Middle frontal gyrus (tissue), 1 donor: ENCODE data around the gene DRD4.

Source experiments
- DNase-seq: peaks from one replicate; pipeline ENCODE4 v3.0.0-alpha.2; 2015; ENCODE audit warnings: low spot score; ENCODE audit errors: extremely low spot score

The DRD4 gene

DNA sequence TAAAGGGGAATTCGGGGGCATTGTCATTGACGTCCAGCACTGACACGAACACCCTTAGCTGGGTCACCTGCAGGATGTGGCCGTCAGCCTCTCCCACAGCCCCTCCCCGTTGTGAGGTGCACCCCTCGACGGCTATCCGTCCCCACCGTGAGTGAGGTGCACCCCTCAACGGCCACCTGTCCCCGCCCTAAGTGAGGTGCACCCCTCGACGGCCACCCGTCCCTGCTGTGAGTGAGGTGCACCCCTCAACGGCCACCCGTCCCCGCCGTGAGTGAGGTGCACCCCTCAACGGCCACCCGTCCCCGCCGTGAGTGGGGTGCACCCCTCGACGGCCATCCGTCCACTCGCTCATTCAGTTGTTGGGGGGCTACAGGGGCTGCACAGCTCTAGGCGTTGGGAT is 15.2 kb upstream of the DRD4 start:
- no peak for DNase-seq

DNA sequence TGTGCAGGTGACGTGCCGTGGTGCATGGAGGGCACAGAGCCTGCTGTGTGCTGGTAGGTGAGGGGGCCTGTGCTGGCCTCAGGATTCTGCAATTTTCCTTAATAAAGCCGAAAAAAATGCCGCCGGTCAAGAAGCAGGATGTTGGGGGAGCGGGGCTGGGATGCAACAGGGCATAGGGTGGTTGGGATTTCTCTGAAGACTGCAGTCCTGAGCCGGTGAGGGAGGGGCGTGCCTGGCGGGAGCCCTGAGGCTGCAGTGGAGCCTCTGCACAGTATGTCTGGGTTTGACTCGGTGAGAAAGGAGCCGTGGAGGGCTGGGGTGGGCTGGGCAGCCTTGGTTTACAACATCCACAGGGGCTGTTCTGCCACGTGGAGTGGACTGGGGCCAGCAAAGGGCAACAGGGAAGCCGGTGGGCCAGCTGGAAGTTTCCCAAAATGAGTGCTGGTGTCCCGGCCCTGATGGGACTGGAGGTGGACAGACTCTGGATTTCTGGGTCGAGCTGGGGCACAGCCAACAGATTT is 13.7 kb upstream of the DRD4 start:
- DNase-seq = no peak

DNA sequence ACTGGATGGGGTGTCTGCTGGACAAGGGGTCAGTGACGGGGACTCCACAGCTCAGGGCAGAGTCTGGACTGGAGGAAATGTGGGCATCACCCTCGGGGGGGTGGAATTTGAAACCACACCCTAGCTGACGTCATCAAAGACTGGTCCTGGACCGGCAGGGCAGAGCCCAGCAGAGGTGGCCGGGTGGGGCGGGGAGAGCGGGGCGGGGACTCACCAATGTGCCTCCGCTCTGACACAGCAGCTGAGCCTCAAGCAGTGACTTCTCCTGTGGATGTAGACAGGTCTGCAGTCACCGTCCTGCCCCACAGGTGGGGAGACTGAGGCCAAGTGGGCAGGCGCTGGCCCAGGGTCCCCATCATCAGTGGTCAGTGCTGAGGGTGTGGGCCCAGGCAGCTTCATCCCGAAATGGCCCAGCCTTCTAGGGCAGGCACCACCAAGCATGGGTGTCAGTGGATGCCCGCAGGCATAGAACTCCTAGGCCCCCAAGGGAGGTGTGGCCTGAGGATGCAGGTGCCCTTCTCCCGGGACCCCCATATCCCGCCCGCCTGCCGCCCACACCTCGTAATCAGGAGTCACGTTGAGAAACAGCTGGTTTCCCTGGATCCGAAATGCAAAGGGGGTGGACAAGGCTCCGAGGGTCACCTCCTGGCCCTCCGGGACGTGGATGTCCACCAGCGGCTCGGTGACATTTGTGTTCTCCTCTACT is 12.9 kb upstream of the DRD4 start:
- DNase-seq = no peak

DNA sequence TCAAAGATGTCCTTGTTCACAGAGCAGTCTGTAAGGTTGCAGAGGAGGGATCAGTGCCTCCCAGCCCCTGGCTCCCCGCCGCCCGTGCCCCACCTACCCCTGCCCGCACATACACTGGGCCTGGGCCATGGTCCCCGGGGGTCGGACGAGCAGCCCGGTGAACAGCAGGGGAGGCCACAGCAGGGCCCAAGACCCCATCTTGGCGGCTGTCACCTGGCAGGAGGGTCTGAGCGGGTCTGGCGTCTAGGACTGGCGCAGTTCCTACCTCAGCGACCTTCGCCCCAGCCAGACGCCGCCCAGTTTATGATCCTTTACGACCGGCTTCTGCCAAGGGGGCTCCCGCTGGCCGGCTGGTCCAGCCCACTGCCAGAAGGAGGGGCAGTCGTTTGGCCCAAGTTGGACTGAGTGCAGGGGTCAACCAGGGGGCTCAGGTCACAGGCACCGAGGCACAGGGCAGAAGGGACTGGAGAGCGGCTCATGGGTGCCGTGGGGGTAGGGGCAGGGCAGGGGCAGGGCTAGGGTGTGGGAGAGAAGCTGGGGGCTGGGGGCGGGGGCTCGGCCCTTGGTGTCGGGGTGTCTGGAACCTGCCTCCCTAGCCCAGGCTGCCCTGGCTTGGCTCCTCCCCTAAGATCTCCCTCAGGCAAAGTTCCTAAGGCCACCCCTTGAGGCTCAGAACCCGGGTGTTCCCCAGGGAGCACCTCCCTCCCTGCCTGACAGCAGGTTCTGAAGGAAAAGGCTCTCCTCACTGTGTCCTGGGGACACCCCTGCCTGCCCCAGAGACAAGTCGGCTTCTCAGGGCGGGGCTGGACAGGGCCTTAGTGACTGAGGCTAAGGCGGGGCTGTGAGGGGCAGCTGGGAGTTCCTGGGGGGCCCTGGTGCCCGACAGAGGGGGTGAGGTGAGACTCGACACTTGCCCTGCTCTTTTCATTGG is 12.1 kb upstream of the DRD4 start, which contains the start of gene CDHR5:
Gene CDHR5 (minus strand): TSS at position 251 of the 931 bp plus-strand sequence. CDS start 53 bp downstream, at position 198.
- DNase-seq = no peak

DNA sequence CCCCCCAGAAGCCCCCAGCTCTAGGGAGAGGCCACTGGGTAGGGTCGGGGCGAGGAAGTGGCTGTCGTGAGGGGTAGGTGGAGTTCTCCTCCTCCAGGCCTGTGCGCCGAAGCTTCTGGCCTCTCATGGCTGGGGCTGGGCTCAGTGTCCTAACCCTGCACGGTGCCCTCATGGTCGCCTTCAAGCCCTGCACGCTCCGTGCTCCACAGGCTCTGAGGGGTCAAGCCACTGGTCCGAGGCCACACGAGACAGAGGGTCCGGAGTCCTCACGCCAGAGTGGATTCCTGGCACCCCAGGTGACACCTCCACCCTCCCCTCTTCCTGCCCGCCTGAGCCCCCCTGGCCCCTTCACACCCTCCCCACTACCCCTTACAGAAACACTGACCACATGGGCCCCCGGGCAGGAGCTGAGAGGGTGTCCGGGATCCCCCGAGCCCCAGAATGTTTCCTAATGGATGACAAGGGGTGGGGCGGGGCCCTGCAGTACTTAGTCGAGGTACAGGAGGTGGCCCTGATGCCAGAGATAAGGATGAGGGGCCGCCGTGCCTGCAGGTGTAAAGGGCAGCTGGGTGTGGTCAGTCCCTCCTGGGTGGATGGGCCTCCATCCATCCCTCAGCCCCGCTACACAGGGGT is 11.3 kb upstream of the DRD4 start:
- no peak for DNase-seq

DNA sequence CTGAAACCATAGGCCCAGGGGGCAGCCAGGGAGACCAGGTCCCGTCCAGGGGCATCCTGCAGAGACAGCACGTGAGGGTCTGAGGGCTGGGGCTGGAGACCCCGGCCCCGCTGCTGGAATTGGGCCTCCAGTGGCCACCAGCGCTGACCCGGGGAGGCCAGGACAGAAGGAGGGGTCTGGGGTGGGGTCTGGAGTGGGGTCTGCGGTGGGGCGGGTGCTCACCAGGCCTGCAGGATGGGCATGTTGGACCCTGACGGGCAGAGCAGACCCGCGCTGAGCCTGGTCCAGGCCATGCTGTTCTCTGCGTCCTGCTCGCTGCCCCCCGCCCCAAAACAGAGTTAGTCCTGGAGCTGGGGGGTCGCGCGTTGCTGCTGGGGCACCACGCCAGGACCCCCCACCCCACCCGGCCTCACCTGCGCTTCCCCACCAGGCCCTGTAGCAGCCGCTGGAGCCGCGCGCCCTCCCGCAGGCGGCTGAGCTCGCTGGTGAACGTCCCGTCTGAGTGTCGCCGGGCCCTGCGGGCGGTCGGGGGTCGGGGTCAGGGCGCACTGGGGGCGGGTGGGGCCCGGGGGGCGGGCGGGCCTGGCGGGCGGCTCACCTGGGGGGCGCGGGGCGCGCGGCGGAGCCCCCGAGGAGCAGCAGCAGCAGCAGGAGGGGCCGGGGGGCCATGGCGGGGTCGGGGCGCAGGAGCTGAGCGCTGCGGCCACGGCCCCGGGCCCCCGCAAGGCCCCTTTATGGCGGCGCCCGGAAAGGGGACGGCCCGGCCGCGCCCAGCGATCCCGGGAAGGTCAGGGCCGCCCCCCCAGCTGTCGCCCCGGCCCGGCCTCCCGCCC is 10.4 kb upstream of the DRD4 start, which contains the start of gene SCT:
Gene SCT (minus strand): TSS at position 707 of the 833 bp plus-strand sequence. CDS start 38 bp downstream, at position 669.
- DNase-seq = no peak

DNA sequence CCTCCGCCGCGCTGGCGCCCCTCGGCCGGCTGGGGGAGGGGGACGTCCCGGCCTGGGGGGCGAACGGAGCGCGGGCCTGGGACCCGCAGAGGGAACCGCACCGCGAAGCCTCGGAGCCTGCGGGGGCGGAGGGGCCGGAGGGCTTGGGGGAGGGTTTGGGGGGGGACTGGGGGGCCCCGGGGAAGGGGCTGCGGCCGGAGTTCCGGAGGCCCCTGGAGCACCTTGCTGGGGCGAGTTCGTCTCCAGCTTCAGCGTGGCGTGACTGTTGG is 9.8 kb upstream of the DRD4 start:
- no peak for DNase-seq

DNA sequence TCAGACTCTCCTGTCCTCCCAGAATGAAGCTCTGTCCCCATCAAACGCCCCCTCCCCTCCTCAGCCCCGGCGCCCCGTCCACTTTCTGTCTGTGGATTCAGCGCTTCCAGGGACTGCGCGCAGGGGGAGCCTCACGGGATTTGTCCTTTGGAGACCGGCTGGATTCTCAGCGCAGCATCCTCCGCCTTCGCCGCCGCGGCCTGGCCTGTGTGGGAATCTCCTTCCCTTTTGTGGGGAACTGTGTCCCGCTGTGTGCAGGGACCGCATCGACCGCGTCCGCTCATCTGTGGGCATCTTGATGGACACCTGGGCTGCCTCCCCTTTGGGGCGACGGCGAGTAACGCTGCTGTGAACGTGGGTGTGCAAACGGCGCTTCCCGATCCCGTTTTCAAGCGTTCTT is 9.0 kb upstream of the DRD4 start:
- no peak for DNase-seq

DNA sequence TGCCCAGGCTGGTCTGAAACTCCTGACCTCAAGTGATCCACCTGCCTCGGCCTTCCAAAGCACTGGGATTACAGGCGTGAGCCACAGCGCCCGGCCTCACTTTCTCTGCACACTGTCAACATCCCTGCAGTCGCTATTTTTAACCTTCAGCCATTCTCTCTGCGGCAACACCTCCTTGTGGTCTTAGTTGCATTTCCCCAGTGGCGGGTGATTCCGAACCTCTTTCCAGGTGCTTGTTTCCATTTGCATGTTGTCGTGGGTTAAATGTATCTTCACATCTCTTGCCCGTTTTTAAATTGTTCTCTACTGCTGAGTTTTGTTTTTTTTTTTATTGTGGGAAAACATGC is 7.9 kb upstream of the DRD4 start:
- no peak for DNase-seq

DNA sequence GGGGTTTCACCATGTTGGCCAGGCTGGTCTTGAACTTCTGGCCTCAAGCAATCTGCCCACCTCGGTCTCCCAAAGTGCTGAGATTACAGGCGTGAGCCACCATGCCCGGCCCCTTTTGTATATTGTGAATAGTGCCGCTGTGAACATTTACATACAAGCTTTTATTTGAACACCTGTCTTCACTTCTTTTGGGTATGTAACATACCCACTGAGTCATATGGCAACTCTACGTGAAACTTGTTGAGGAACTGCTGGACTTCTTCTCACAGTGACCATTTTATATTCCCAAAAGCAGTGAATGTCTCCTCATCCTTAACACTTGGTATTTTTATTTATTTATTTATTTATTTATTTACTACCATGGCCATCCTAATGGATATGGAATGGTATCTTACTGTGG is 6.2 kb upstream of the DRD4 start:
- DNase-seq = no peak

DNA sequence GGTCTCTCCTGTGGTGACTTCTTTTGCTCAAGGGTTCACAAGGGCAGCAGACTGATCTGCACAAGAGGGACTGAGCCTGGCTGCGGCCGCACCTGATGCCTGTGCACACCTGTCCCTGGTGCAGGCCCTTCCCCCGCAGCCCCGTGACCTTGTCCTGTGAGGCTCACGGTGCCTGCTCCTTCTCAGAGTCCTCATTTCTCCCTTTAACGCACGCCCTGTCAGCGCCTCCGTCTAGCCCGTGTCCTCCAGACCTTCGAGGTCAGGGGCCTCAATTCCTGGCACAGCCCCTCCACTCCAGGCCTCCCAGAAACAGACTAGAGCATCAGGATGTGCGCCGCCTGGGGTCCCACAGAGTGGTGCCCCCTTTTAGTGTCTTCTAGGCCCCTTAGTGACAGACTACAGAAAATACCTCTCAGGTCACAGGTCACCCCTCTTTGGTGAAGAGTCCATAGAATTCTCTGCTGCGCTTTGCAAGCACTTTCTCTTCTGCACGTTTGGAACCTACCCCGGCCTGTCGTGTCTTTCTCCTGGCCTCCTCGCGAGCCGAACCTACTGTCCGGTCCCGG is 1.0 kb upstream of the DRD4 start:
- DNase-seq = no peak

DNA sequence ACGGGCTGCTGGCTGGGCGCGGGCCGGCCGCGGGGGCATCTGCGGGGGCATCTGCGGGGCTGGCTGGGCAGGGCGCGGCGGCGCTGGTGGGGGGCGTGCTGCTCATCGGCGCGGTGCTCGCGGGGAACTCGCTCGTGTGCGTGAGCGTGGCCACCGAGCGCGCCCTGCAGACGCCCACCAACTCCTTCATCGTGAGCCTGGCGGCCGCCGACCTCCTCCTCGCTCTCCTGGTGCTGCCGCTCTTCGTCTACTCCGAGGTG is 194 bp downstream of the DRD4 start:
- no peak for DNase-seq

DNA sequence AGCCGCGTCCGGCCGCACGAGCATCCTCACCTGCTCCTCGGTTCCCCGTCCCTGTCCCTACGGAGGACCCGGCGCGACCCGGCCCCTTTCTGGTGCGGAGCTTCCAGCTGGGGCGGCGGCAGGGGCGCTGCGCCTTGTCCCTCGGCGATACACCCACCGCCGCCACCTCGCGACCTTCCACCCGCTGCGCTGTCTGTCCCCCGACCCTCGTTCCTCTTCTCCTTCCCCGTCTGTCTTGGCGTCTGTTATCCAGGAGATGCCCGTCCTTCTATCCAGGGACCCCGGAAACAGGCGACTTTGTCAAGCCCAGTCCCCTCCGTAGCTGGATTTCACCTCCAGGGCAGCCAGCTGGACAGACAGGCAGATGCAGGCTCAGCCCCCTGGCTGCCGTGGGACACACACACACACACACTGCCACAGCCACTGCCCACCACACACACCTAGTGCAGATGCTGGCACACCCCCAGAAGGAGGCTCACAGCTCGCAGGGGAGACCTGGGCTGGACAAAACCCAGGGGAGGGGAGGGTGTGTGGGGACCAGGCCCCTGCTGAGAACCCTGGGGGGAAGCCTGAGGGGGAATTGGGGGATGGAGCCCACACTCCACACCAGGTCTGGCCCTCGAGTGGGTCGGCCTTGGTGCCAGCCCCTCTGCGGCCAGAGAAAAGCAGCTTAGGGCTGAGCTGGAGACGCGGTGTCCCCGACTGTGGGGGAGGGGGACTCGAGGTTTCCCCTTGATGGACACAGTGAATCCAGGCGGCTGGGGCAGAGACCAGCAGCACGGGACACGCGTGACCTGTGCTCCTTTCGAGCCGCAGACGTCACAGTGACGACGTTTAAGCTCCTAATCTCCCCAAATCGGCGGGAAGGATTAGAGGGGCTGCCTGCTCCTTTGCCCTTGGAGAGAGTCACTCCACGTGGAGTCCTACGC is 788 bp downstream of the DRD4 start:
- no peak for DNase-seq

DNA sequence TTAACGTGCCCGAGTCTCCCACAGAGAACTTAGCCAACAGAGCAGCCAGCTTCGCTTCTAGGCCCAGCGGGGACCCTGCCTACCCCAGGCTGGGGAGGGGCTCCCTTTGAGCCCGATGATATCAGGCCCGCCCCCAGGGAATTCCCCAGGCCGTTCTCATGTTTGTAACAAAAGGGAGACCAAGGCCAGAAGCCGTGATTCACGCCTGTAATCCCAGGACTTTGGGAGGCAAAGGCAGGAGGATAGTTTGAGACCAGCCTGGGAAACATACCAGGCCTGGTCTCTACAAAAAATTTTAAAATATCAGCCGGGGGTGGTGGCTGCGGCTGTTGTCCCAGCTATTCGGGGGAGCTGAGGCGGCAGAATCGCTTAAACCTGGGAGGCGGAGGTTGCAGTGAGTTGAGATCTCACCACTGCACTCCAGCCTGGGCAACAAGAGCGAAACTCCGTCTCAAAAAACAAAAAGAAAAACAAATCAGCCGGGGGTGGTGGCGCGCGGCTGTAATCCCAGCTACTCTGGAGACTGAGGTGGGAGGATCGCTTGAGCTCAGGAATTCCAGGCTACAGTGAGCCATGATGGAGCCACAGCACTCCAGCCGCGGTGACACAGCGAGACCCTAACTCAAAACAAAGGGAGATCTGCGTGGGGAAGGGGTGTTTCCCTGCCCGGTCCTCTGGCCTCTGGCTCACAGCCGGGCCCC is 1.7 kb downstream of the DRD4 start:
- no peak for DNase-seq

DNA sequence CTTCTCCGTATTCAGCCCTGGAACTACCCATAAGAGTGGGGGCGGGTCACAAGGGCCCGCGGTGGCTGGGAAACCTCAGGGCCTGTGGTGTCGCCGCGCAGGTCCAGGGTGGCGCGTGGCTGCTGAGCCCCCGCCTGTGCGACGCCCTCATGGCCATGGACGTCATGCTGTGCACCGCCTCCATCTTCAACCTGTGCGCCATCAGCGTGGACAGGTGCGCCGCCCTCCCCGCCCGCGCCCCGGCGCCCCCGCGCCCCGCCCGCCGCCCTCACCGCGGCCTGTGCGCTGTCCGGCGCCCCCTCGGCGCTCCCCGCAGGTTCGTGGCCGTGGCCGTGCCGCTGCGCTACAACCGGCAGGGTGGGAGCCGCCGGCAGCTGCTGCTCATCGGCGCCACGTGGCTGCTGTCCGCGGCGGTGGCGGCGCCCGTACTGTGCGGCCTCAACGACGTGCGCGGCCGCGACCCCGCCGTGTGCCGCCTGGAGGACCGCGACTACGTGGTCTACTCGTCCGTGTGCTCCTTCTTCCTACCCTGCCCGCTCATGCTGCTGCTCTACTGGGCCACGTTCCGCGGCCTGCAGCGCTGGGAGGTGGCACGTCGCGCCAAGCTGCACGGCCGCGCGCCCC is 2.4 kb downstream of the DRD4 start:
- DNase-seq = no peak

DNA sequence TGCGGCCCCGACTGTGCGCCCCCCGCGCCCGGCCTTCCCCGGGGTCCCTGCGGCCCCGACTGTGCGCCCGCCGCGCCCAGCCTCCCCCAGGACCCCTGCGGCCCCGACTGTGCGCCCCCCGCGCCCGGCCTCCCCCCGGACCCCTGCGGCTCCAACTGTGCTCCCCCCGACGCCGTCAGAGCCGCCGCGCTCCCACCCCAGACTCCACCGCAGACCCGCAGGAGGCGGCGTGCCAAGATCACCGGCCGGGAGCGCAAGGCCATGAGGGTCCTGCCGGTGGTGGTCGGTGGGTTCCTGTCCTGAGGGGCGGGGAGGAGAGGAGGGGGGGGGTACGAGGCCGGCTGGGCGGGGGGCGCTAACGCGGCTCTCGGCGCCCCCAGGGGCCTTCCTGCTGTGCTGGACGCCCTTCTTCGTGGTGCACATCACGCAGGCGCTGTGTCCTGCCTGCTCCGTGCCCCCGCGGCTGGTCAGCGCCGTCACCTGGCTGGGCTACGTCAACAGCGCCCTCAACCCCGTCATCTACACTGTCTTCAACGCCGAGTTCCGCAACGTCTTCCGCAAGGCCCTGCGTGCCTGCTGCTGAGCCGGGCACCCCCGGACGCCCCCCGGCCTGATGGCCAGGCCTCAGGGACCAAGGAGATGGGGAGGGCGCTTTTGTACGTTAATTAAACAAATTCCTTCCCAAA is 3.1 kb downstream of the DRD4 start:
- DNase-seq = no peak

DNA sequence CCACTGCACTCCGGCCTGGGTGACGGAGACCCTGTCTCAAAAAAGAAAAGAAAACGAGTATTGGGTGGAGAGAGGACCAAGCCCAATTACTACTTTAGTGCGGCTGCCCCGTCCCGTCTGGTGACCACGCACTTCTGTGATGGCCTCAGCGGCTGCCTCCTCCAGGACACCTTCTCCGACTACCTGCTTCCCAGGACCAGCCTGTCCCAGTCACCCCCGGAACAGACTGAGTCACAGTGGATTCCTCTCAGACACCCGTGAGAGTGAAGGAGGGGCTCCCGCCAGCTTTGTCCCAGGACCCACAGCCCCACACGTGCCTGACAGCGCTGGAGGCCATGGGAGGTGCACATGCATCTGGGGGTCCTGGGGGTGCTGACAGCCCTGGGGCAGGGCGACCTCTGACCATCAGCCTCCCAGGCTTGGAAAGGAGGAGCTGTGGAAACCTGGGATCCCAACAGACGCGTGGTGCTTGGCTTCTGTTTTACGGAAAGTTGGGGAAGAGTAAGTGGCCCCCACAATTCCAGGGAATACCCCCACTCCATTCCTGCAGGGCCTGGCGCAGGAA is 4.8 kb downstream of the DRD4 start:
- no peak for DNase-seq

DNA sequence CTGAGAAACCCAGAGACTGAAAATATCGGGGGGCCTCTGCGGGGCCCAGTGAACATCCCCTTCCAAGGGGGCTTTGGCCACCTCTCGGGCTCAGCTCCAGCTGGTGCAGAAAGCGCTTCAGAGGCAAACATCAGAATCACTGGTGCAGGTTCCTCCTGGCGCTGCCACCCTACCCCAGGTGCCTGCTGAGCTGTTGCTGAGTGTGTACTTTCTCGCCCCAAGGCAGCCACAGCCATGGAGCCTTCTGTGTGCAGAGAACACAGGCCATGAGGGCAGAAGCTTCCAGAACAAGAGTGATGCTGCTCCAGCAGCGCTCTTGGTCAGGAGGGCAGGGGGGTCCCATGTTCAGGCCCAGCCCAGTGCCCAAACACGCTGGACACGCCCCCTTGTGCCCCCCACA is 6.3 kb downstream of the DRD4 start:
- DNase-seq = no peak
